G401 (cell line): Measurements from ENCODE around the gene VPS33A. TPM values are rescaled to one million over a fixed set of nuclear protein-coding genes. Genes with fewer than 3 reads are reported as not detected.
"Not testable (repeated sequence)": the region's sequence is repeated elsewhere in the genome, so short reads cannot be mapped to it uniquely, and the experiment has no call there.

Source experiments
- DNase-seq: peaks from one replicate; pipeline ENCODE4 v3.0.0-alpha.2; 2015; ENCODE audit warnings: low spot score
- in situ Hi-C: cut with HindIII; loops from 2 replicates; pipeline ENCODE4 v1.10.0; 2016; ENCODE audit warnings: low sequenced_read_pairs, mixed read lengths
- total RNA-seq: library from RNA; depleted of rRNA; stranded (reverse); fragments of >200 nt; shearing (Covaris generic); gene quantifications from 2 replicates; pipeline ENCODE4 v1.2.3, GENCODE V29; 2014

The VPS33A gene
- total RNA-seq, 1 experiment from 2014 or later: 65.0 TPM

GRCh38 chr12:122207391-122207790 lies 58.9 kb downstream of the VPS33A start:
- in situ Hi-C loops: no loop called here
- peak; percentile 40 for DNase-seq

DNA sequence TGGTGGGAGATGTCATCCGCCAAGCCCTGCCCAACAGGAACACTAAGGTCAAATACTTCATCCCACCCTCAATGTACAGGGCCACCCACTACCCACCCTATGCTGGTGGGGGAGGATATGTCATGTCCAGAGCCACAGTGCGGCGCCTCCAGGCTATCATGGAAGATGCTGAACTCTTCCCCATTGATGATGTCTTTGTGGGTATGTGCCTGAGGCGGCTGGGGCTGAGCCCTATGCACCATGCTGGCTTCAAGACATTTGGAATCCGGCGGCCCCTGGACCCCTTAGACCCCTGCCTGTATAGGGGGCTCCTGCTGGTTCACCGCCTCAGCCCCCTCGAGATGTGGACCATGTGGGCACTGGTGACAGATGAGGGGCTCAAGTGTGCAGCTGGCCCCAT lies 59.3 kb downstream of the VPS33A start:
- in situ Hi-C loops: no loop called here
- DNase-seq: no peak

DNA sequence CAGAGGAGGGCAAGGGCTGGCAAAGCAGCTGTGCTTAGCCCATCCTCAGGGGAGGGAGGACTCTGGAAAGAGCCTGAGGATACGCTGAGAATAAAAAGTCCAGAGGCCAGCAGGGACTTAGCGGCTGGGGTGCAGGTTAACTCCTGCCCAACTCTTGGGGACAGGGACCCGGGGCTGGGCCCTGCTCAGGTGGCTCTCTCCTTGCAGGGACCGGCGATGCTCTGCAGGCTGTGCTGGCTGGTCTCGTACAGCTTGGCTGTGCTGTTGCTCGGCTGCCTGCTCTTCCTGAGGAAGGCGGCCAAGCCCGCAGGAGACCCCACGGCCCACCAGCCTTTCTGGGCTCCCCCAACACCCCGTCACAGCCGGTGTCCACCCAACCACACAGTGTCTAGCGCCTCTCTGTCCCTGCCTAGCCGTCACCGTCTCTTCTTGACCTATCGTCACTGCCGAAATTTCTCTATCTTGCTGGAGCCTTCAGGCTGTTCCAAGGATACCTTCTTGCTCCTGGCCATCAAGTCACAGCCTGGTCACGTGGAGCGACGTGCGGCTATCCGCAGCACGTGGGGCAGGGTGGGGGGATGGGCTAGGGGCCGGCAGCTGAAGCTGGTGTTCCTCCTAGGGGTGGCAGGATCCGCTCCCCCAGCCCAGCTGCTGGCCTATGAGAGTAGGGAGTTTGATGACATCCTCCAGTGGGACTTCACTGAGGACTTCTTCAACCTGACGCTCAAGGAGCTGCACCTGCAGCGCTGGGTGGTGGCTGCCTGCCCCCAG lies 60.0 kb downstream of the VPS33A start:
- in situ Hi-C loops: no loop called here
- DNase-seq: peak; percentile 27

DNA sequence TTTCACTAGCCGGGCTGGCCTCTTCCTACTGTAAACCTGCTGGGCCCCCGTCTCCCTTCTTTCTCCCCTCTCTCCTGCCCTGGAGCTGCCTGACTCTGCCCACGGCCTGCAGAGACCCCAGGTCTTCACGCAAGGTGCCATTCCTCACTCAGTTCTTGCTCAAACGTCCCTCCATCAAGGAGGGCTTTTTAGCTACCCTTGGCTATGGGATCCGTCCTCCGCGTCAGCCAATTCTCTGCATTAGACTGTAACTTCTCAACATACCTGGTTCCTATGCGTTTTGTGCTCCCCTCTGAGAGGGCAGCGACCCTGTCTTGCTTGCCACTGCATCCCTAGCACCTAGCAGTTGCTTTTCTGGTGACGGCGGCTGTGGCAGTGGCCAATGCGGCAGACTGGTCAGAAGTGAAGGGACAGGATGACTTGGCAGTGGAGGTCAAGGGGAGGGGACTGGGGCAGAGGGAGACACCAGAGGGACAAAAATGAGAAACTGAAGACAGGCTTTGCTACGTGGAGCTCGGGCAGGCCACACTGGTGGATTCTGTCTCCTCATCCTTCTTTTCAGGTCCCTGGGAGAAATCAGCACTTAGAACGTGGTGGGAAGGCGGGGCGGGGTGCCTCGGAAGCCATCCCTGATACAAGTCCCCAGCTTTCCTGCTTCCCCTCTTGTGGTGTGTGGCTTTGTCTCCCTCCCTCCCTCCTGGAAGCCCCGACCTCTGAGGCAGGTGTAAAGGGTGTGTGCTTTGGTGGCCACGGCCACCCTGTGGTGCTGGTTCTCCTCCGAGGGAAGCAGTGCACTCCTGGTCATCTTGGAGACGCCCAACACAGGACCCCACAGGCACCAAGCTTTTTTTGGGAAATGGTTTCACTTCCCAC lies 61.0 kb downstream of the VPS33A start:
- in situ Hi-C loops: no loop called here
- peak; percentile 62 for DNase-seq

GRCh38 chr12:122204167-122205052 lies 61.9 kb downstream of the VPS33A start:
- DNase-seq: peak; percentile 19
- in situ Hi-C loops: no loop called here

GRCh38 chr12:122203301-122204166 lies 62.8 kb downstream of the VPS33A start, which contains the start of gene B3GNT4:
B3GNT4 (plus strand) TSS chr12:122203709; CDS start chr12:122204619, 910 bp downstream.
- peak; percentile 80 for DNase-seq
- in situ Hi-C loops: no loop called here

- DNase-seq, in situ Hi-C loops: not testable (repeated sequence)
Measured at GRCh38 chr12:122202811-122203210, 63.5 kb downstream of the VPS33A start.

GRCh38 chr12:122202017-122202416 lies 64.3 kb downstream of the VPS33A start:
- in situ Hi-C loops: no loop called here
- no peak for DNase-seq

DNA sequence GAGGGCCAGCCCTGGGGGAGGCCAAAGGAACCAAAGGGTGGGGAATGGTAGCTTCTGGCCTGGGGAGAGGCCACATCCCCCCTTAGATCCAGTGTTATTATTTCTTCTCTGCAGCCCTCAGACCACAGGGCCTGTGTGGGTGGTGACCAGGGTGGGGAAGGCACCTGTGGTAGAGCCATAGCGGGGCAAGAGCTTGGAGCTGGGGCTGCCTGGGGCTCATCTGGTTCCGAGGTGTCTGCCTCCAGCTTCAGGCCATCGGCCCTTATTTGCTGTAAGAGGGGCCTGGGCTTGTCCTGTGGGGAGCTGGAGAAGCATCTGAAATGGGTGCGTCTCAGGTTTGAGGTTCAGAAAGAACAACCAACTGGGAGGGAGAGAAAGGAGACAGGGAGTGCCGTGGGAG lies 64.9 kb downstream of the VPS33A start:
- in situ Hi-C loops: no loop called here
- no peak for DNase-seq

DNA sequence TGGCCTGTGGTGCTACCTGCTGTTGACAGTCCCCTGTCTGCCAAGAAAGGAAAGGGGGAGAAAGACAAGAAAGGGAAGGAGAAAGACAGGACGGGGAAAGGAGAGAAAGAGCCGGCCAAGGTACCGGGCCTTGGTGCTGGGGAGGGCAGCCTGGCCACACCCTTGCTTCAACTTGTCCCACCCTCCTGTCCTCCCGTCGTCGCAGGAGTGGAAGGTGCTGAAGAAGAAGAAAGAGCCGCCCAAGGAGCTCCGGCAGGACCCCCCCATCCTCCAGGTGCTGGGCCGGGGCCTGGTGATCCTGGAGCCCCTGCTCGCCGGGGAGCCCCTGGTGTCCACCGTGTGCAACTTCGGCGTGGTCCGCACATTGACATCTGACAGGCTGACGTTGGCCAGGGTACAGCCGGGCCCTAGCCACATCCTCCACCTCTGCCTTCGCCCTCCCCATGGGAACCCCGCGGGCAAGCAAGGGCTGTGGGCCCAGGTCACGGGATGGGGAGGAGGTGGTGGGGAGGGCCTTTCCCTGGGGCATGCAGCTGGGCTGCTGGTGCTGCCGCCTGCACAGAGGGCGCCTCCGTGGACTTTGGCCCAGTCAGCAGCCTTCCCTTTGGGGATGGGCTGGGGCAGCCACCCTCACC lies 65.6 kb downstream of the VPS33A start:
- in situ Hi-C loops: no loop called here
- DNase-seq: no peak

DNA sequence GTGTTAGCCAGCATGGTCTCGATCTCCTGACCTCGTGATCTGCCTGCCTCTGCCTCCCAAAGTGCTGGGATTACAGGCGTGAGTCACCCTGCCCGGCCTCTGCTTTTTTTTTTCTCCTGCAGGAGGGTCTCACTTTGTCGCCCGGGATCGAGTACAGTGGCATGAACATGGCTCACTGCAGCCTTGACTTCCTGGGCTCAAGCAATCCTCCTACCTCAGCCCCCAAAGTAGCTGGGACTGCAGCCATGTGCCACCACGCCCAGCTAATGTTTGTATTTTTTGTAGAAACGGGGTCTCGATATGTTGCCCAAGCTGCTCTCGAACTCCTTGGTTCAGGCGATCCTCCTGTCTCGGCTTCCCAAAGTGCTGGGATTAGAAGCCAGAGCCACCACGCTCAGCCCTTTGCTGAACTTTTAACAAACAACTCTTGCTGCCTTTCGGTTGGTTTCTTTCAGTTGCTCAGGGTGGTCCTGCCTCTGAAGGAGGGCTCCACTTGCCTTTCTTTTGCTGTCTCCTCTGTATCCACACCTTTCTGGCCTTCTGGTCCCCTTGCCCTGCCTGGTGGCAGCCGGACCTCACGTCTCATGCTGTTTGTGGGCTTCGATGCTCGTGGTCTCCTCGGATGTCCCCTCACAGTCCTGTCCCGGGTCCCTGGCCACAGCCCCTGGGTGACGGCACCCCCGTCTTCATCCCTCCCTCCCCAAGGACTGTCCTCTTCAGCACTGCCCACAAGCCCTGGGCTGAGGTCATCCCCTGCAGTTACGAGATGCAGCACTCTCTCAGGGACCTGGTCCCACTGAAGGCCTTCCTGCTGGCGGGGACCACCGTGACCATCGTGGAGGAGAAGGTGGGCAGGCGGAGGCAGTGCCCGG lies 66.6 kb downstream of the VPS33A start:
- in situ Hi-C loops: no loop called here
- DNase-seq: no peak

- in situ Hi-C loops: no loop called here
Measured at GRCh38 chr12:122197612-122197966, 68.7 kb downstream of the VPS33A start.

GRCh38 chr12:122195405-122195804 lies 70.9 kb downstream of the VPS33A start:
- DNase-seq: no peak
- in situ Hi-C loops: no loop called here

More at GRCh38 chr12:122197612-122197966, 68.7 kb downstream of the VPS33A start:
- DNase-seq: no peak

GRCh38 chr12:122194804-122195203 lies 71.5 kb downstream of the VPS33A start:
- in situ Hi-C loops: no loop called here
- DNase-seq: no peak

- DNase-seq: no peak
- in situ Hi-C loops: no loop called here
Measured at GRCh38 chr12:122192441-122192840, 73.9 kb downstream of the VPS33A start.

- in situ Hi-C loops: no loop called here
- DNase-seq: peak; percentile 60
Measured at GRCh38 chr12:122190842-122191668, 75.2 kb downstream of the VPS33A start.
